GM19452 (cell line): ENCODE data around the gene HOXC6.

Experiments used
- ATAC-seq: cut with Tn5 transposase; IDR thresholded peaks from one replicate; pipeline ENCODE4 v1.9.1; 2021; ENCODE audit not compliant: unreplicated experiment

The HOXC6 gene

DNA sequence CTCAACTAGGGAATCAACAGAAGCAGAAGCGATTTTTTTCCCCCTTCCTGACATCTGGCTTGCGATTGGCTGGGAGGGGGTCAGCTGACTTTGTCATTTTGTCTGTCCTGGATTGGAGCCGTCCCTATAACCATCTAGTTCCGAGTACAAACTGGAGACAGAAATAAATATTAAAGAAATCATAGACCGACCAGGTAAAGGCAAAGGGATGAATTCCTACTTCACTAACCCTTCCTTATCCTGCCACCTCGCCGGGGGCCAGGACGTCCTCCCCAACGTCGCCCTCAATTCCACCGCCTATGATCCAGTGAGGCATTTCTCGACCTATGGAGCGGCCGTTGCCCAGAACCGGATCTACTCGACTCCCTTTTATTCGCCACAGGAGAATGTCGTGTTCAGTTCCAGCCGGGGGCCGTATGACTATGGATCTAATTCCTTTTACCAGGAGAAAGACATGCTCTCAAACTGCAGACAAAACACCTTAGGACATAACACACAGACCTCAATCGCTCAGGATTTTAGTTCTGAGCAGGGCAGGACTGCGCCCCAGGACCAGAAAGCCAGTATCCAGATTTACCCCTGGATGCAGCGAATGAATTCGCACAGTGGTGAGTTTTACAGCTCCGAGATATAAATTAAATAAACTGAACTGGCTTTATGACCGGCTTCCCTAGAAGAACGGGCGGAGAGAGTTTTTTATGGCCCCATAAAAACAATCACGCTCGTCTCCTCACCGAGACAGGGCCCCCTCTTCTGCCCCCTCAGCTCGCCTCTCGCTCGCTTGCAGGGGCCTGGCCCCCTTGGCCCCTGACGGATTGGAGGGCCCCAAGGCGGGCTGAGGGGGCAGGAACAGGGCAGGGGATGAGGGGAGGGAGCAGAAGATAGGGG, at the start of gene HOXC6:
Gene HOXC6, plus strand, starts transcription at position 127 of the 888 bp plus-strand sequence. Its CDS starts 82 bp downstream, at position 209.
- ATAC-seq, result no peak

DNA sequence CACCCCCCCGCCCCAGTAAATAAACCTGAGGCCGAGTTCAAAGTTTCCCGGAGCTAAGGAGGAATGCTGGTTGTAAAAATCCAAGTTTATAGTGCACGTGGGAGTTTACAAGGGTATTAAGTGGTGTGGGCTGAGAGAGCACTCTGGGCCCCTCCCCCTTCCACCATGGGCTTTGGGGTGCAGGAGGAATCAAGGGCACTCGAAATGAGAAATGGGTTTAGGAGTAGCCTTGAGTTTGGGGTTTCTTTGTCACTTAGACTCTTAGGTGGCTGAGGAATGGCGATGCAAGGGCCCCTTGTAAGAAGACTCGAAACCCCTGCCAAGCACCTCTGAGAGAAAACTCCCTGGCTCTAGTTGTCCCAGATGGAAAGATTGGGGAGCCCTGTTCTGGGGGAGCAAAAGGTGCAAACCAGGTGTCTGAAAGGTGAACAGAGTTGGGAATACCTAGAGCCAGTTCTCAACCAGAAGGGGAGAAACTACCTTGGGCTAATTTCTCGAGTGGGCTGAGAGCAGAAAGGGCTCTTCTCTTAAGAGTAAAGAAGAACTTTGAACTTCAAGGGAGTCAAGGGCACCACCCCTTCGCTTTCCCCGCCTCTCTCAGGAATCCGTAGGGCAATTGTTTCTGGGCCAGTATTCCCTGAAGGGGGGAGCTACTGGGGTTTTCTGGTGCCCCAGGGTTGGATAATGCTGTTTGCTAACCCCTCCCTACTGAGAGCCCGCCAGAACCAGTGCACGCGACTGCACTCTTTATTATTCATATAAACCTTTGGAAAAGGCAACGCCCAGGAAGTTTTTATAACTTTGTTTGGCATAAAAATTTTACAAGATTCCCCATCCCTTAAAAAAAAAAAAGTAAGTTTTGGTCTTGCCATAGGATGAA, 49.5 kb upstream of the HOXC6 start:
- ATAC-seq, result no peak

DNA sequence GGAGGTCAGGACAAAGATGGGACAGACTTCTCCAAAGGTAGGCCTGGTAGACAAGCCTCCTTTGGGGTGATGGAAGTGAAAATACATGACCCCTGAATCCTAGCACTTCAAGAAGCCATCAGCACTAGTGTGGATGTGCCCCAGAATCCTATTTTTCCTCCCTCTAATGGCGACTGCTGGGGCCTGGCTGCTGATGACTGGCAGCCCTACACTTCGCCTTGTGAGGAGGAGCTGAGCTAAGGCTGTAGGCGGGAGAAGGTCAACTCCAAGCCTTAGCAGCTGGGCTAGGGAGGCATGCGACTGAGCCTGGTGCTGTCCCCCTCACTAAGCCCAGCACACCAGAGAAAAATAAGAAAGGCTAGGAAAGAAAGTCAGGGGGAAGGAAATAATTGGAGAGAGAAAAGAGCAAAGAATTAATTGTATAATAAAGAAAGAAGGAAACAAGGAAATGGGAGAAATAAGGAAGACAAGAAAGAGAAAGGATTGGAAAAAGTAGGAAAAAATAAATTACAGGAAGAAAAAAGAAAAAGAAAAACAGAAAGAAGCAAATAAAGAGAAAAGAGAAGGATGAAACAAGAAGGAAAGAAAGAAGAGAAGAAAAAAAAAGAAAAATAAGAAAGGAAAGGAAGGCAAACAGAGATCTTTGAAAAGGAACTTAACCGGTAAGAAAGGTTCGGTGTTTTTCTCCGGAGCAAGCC, 48.0 kb upstream of the HOXC6 start:
- no peak for ATAC-seq

DNA sequence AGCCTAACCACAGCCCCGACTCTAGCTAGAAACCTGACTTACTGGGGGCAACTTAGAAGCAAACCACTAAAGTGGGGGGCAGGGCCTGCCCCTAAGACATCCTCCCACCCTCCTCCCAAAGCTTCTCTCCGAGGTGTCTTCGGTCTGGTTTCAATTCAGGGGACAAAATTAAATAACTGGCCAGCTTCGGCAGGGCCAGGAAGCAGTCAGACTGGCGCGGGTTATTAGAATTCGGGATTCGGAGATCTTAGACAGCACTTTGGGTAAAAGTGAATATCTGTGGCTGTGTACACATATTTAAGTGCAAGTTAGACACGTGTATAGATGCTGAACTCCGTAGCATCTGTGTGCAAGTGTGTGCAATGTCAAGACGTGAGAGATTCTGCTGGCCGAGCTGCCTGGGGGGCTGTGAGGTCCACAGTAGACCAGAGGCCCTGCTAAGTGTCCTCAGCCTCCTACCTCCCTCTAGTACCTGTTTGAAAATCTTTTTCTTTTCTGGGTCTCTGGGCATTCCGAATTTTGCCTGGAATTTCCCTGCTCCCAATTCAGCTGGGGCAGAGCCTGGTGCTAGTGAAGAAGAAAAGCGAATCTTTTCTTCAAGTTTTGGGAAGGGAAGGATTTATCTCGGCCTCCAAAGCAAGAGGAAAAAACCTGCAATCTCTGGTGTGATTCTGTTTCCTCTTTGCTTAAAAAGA, 47.3 kb upstream of the HOXC6 start:
- ATAC-seq, result no peak

DNA sequence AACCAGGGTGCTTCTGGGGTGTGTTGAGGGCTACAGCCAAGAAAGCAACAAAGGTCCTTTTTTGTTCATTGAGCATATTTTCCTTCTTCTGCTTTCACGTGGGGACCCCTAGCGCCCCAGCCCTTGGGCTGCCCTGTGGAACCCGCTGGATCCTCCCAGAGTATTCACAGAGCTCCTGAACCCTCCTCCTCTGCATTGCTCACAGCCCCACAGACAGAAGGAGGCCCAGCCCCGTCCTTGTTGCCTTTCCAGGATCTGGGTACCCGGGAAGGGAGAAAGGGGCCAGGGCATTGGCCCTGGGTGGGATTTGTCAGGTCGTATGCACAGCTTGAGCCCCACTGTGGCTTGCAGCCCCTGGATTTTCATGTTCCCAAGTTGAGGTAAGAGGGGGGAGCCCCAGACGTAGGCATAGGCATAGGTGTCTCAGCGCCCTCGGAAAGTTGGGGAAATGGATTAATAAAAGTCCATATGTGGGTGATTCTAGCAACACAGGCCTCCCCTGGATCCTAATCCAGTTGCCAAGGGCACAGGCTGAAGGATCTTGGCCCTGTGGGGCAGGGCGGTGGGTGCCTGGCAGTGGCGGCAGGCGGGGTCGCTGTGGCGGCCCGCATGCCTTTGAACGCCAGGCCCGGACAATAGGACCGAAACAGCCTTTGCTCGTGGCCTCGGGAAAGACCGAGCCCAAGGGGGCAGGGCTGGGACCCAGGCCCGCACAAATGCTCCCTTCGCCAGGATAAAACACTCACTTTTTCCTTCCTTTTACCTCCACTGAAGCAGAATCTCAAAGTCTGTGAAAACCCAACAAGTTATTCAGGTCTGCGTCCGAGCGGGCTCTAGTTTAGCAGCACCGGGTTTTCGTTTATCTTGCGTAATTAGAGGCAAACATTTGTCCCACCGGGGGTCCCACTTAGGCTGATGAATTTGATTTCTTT, 46.3 kb upstream of the HOXC6 start:
- ATAC-seq, result no peak

DNA sequence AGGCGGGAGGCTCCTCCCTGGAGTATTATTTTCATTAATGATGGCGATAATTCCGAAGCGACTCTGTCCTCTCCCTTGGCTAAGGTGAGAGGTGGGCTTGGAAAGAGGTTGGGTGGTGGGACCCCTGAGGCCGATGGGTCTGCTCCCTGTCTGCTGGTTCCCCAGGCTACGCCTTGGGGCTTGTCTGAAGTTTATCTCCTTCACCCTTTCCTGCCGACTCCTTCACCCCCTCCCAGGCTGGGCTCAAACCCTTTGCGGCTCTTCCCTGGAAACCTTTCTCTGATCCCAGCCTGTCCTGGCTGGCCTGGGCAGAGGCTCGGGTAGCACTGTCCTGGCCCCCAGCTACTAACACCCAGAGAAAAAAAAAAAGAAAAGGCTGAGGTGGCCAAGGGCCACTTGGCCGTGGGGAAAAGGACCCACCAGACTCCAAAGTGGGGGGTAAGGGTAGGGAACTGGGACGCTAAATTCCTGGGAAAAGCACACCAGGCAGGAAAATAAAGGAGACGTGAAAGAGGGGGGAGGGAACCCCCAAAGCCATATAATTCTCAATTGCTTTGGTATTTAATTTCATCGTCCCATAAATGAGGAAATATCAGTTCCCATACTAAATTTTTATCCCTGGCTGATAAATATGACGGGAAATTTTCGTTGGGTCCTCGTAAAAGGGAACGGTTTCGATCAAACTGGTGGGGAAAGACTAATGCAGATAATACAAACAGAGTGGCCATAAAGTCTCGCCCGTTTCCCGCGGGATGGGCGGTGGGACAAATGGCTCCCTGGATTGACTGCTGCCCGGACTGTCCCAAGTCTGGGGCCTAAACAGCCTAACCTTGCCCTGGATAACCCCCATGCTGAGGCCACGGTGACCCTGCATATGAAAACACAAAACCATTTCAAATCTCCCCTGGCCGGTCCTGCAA, 45.3 kb upstream of the HOXC6 start:
- no peak for ATAC-seq

DNA sequence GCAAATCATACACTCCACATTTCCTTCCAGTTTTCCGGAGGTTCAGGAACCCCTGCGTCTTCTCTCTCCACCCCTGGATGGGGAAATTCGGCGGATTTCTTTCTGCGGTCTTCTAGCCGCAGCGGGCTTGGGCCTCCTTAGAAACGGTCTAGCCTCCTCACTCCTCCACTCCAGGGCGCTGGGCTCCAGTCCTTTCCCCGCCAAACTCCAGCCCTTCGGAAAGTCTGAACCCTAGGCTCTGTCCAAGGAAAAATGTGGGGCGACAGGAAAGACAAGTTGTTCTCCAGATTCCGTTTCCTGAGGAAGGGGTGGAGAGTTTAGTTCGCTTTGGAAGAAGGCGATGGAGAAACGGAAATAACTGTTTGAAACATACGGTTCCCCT, 44.7 kb upstream of the HOXC6 start:
- no peak for ATAC-seq

DNA sequence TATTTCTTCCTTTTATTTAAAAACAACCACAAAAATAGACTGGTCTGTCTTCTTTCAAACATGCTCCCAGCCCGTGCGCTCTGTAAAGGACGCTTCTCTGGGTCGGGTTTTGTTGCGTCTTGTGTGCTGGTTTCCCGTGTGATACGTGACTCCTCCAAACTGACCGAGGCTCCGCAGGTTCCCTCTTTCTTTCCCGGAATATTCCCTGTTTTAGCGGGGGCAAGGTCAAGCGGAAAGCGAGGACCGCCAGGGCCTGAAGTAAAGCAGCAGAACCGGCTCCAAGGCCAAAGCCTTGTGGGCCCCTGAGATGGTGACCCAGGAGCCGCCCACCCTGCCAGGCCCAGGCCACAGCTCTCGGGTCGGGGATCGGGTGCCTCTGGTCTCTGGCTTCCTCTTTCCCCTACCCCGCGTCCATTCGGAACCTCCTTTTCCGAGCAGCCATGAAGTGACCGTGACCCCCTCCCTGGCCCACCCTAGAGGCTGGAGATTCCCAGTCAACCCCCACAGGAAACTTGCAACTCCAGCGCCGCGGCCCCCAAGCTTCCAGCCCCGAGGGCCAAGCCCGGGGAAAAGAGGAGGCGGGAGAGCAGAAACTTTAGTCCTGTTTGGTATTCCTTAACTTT, 44.2 kb upstream of the HOXC6 start:
- ATAC-seq, result no peak

DNA sequence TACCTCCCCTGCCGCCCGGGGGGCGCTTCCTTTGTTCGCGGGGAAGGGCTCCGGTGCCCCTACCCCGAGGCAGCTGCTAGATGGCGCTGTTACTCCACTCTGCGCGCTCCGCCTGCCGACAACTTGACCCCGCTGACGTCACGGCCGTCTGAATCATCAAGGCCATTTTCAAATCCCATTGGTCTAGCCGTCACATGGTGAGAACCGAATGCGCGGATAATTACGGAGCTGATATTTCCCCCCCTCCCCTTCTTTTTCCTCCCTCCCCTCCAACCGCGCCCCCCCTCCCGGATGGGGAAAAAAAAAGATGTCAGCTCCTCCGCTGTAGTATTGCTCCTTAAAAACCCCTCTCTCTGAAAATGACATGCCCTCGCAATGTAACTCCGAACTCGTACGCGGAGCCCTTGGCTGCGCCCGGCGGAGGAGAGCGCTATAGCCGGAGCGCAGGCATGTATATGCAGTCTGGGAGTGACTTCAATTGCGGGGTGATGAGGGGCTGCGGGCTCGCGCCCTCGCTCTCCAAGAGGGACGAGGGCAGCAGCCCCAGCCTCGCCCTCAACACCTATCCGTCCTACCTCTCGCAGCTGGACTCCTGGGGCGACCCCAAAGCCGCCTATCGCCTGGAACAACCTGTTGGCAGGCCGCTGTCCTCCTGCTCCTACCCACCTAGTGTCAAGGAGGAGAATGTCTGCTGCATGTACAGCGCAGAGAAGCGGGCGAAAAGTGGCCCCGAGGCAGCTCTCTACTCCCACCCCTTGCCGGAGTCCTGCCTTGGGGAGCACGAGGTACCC, 43.1 kb upstream of the HOXC6 start, which contains the start of gene HOXC10:
Gene HOXC10, plus strand, starts transcription at position 246 of the 791 bp plus-strand sequence. Its CDS starts 114 bp downstream, at position 360.
- ATAC-seq, result no peak

DNA sequence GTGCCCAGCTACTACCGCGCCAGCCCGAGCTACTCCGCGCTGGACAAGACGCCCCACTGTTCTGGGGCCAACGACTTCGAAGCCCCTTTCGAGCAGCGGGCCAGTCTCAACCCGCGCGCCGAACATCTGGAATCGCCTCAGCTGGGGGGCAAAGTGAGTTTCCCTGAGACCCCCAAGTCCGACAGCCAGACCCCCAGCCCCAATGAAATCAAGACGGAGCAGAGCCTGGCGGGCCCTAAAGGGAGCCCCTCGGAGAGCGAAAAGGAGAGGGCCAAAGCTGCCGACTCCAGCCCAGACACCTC, 42.6 kb upstream of the HOXC6 start:
- no peak for ATAC-seq

DNA sequence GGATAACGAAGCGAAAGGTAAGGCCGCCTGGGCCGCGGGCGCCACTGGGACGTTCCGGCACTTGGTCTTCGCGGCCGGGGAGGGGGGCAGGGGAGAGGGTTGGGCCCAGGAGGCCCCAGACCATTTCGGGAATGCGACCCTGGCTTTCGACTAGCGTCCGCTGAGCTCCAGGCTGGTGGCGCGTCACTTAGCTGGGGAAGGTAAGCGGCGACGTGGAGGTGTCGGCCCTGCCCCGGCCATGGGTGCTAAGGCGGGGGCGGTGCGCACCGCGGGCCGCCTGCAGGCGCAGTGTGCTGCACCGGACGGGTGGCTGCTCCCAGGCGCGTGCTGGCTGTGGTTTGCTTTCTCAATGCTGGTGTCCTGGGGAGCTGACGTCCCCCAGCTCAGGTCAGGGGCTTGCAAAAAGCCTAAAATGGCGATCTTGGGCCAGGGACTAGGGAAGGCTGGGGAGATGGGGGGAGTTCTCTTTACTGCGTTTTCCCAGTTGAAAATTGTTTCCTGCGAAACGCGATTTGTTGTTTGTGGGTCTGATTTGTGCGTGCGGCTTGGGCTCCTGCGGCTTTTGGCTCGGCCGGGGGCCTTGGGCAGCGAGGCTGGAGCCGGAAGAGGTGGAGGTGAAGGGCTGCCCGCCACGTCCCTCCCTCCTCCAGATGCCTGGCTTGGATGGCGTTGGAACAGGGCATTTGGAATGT, 42.1 kb upstream of the HOXC6 start:
- no peak for ATAC-seq

DNA sequence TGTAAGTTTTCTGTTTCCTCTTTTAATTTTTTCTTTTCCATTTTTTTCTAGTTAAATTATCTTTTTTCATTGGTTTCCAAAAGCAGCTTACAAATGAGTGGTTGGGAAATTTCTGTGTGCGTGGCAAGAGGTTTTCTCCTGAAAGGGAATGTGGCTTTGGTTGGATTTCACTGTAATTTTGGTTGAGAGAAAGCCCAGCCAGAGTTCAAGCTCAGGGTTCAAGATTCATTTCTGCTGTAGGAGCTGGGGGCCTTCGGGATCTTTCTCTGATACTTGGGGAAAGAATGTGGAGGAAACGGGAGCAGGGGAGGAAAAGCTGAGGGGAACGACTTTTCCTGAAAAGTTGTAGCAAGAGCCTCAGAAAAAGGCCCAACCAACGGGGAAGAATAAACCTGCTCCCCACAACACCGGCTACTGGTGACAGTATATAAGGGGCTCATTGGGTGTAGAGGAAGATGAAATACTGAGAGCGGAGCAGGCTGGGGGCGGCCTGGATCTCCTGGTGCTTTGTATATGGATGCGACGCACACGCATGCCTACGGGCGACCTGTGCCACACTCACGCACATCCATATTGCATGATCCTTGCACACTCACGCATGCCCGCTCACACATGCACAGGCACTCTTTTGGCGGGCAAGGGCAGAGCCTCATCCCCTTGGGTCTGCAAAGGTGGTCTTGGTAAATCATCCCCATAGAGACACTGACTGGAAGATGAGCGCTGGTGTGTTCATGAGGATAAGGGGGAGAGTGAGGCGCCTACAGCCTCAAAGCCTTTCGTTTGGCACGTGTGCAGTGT, 41.4 kb upstream of the HOXC6 start:
- ATAC-seq, result no peak

DNA sequence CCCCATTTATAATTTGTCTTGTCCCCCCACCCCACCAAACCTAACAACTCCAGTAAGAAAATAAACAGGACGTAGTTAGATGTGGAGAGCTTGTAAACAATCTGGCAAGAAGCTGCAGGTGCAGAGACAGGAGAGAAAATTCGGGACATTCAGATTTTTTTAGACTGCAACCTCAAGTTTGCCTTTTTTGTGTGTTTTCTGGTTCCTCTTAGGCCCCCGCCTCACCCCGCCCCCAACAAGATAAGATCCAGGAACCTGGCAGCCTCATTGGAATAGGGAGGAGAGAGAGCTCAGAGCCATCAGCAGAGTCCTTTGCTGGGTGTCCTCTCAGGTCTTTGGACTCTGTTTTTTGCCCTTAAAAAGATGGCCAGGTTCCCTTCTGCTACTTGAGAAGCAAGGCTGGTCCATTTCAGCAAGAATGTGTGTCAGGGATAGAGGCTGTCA, 40.4 kb upstream of the HOXC6 start:
- no peak for ATAC-seq

DNA sequence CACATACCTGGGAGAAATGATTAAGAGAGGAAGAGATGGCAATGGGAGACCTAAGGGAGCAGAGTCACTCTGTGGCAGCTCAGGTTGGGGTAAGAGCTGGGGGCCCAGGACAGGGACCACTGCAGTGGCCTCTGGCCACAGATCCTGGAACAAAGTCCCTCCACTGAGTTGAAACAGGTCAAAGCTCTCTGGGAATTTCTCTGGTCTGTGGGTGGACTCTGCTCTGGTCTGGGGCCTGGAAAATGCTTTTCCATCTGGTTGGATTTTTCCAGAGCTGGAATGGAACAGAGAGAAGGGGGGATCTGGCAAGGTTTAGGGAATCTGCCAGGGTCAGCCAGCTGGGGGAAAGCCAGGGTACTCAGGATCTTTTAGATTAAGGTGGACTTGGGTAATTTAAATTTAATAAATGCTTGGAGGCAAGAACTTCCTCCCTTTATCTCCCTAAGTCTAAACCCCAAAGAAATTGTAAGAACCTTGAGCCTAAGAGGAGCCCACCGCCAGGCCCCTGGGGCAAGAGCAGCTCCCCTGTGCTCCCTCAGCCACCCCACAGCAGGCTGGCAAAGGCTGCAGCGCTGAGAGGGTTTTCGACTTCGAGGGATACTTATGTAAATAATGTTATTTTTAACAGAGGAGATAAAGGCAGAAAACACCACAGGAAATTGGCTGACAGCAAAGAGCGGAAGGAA, 39.6 kb upstream of the HOXC6 start:
- ATAC-seq, result no peak
